AG04449 (cell line): Measurements from ENCODE around the gene BNIP3.

Experiments used
- CTCF ChIA-PET: fragments of 350-600 bp; formaldehyde crosslinking; extraction: SDS; loops from one replicate; lab custom pipeline; 2021; ENCODE audit warnings: antibody characterized with exemption; lab: Yijun Ruan, JAX
- POLR2A ChIA-PET: fragments of 400-600, 350-600 bp; formaldehyde crosslinking; extraction: SDS; loops from one replicate; lab custom pipeline; 2020; ENCODE audit warnings: antibody characterized with exemption, inconsistent platforms; lab: Yijun Ruan, JAX
- DNase-seq: peaks from one replicate; pipeline ENCODE4 v3.0.0-alpha.2; 2010; ENCODE audit warnings: low read depth, low spot score
- H3K4me3 ChIP-seq: 2 replicates; pipeline ENCODE4 v1.5.1; 2011; ENCODE audit warnings: low read depth, mild to moderate bottlenecking, control low read depth, low read length
- TF ChIP-seq, protein P1 (sequence below): IDR thresholded peaks from one replicate; pipeline ENCODE4 v1.5.1; 2011; ENCODE audit warnings: mild to moderate bottlenecking, moderate library complexity, low read length, control low read depth, inconsistent platforms; ENCODE audit not compliant: insufficient read depth; ENCODE audit errors: missing control alignments

Gene BNIP3

DNA sequence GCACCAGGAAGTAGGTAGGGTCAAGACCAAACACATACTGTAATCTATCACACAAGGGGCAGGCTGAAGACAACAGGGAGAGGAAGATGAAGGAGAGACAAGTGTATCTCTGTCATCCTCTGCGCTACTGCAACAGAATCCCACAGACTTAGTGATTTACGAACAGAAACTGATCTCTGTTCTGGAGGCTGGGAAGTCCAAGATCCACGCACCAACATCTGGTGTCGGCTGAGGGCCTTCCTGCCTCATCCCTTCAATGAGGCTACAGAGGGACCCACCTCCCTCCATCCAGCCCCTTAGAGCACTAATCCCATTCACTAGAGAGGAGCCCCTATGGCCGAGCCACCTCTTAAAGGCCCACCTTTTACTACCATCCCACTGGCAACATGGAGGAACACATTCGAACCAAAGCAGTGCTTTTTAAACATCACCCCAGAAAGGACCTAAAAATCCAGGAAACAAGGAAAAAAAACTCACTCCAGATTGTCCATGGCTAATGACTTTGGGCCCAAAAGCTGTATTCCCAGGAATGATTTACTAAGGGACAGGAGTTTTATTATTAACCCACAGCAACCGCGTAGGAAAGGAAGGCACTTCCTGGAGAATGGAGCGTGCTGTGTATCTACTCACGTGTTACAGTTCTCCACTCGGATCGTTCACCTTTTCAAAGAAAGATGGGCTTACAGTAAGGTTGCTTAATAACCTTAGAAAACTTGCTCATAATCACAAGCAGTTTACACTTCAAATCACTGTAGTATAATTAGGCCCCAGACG is 4.2 kb downstream of the BNIP3 start:
- ChIA-PET CTCF (interaction anchor here (0.7 kb wide), 1 partner anchor 10 kb away, joined by 3 read pairs; no protein-coding TSS in a partner anchor), POLR2A (no interaction called here)
- peak overlapping the region; percentile 18; the same call in 1 of the 2 replicates for H3K4me3 ChIP-seq
- no peak for DNase-seq
- TF ChIP-seq, protein P1, sequence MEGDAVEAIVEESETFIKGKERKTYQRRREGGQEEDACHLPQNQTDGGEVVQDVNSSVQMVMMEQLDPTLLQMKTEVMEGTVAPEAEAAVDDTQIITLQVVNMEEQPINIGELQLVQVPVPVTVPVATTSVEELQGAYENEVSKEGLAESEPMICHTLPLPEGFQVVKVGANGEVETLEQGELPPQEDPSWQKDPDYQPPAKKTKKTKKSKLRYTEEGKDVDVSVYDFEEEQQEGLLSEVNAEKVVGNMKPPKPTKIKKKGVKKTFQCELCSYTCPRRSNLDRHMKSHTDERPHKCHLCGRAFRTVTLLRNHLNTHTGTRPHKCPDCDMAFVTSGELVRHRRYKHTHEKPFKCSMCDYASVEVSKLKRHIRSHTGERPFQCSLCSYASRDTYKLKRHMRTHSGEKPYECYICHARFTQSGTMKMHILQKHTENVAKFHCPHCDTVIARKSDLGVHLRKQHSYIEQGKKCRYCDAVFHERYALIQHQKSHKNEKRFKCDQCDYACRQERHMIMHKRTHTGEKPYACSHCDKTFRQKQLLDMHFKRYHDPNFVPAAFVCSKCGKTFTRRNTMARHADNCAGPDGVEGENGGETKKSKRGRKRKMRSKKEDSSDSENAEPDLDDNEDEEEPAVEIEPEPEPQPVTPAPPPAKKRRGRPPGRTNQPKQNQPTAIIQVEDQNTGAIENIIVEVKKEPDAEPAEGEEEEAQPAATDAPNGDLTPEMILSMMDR = no peak

GRCh38 chr10:131975796-131976195 is 5.9 kb downstream of the BNIP3 start:
- DNase-seq = no peak
- H3K4me3 ChIP-seq = no peak overlapping the region
- ChIA-PET CTCF (no interaction called here), POLR2A (interaction anchor here (0.5 to 0.6 kb wide), 2 partner anchors 11 to 345 kb away, joined by 3 to 4 read pairs; no protein-coding TSS in a partner anchor)
- TF ChIP-seq, protein P1 = no peak

- TF ChIP-seq, protein P1 = no peak
These were observed 6.7 kb downstream of the BNIP3 start for GRCh38 chr10:131975003-131975402.

GRCh38 chr10:131974034-131974817 is 7.5 kb downstream of the BNIP3 start:
- H3K4me3 ChIP-seq = no peak overlapping the region
- ChIA-PET CTCF (interaction anchor here (1.1 to 1.7 kb wide), 2 partner anchors 9 to 48 kb away, joined by 6 to 7 read pairs; no protein-coding TSS in a partner anchor), POLR2A (no interaction called here)
- no peak for DNase-seq
- TF ChIP-seq, protein P1 = no peak

More at GRCh38 chr10:131975003-131975402, 6.7 kb downstream of the BNIP3 start:
- ChIA-PET POLR2A (no interaction called here), CTCF (interaction anchor here (1.1 to 1.7 kb wide), 2 partner anchors 10 to 48 kb away, joined by 6 to 7 read pairs; no protein-coding TSS in a partner anchor)
- no peak for DNase-seq
- H3K4me3 ChIP-seq = no peak overlapping the region

- TF ChIP-seq, protein P1 = no peak
- no peak for DNase-seq
- ChIA-PET CTCF (interaction anchor here (1.0 to 1.7 kb wide), 3 partner anchors 8 to 26 kb away, joined by 3 to 7 read pairs (median 3); no protein-coding TSS in a partner anchor), POLR2A (interaction anchor here (1.3 kb wide), 1 partner anchor 25 kb away, joined by 5 read pairs; no protein-coding TSS in a partner anchor)
- H3K4me3 ChIP-seq = no peak overlapping the region
These were observed 8.4 kb downstream of the BNIP3 start for GRCh38 chr10:131973160-131973951.
